COLO829 (cell line): ENCODE measurements around the gene RNF130.
A peak's percentile ranks its signal among the peaks of the same experiment; 100 is the strongest.
"Not testable (repeated sequence)": the region's sequence is repeated elsewhere in the genome, so short reads cannot be mapped to it uniquely, and the experiment has no call there.

Source experiments
- DNase-seq: peaks from one replicate; pipeline ENCODE4 v3.0.0; 2012; ENCODE audit warnings: low spot score

Gene RNF130

DNA sequence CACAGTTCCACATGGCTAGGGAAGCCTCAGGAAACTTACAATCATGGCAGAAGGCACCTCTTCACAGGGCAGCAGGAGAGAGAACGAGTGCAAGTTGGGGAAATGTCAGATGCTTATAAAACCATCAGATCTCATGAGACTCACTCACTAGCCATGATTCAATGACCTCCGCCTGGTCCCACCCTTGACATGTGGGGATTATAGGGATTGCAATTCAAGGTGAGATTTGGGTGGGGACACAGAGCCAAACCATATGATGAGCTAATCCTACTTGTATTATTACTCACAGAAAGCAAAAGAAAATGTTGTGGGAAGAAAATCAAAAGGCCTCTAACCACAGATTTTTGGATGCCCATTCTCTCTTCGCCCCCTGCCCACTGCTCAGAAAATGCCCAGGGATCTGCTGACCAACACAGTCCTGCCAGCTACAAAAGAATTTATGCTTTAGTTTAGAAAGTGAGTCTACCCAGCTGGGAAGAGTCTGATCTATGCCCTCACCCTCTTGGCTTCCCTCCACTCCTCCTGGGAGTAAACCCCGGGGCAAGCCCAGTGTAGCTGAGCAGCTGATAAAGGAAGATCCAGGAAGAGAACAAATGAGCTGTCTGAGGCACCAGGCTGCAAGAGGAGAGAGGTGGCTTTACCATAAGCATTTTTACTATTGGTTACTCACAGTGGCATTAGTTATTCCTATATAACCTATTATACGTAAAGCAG is 53.1 kb downstream of the RNF130 start:
- DNase-seq: no peak

DNA sequence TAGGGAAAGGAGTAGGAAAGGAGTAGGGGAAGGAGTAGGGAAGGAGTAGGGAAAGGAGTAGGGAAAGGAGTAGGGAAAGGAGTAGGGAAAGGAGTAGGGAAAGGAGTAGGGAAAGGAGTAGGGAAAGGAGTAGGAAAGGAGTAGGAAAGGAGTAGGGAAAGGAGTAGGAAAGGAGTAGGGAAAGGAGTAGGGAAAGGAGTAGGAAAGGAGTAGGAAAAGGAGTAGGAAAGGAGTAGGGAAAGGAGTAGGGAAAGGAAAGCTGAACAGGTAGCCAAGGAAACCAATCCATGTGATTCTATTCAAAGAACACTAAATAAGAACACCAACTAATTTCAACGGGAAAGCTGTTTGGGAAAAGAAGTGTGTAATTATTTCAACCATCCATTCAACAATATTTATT is 56.0 kb downstream of the RNF130 start:
- not testable (repeated sequence) for DNase-seq

DNA sequence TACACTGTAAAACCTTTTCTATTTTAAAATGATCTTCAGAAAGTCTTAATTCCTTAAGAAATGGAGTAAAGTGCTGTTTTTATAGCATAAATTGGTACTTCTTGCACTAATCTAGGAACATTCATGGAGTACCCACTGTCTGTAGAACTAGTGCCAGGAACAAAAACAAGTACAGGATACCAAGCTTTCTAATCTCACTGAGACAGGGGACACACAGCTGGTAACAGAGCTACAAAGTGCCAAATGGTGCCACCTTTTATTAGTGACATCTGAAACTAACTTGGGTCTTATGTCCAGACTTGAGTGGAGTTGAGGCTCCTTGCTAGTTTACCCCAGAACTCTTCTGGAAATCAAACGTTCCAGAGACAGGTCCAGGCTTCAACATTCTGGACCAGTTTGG is 57.9 kb downstream of the RNF130 start:
- DNase-seq: no peak

DNA sequence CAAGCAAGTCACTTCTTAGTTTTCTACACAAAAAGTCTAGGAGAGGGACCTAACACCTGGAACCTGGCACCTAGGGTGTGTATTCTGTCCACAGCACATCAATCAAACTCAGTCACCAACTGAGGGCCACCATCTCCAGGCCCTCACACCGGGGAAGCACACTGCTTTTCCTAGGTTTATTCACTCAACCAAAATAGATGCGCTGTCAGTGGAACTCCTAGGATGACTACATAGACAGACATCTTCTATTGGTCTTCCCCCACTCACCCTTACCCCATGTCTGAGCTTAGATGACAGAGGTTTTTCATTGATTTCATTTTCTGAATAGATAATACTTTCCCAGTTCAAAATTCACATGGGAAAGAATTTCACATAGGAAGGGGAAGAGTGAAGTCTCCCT is 59.2 kb downstream of the RNF130 start:
- DNase-seq: no peak

GRCh38 chr5:180010636-180011035 is 60.9 kb downstream of the RNF130 start:
- no peak for DNase-seq

DNA sequence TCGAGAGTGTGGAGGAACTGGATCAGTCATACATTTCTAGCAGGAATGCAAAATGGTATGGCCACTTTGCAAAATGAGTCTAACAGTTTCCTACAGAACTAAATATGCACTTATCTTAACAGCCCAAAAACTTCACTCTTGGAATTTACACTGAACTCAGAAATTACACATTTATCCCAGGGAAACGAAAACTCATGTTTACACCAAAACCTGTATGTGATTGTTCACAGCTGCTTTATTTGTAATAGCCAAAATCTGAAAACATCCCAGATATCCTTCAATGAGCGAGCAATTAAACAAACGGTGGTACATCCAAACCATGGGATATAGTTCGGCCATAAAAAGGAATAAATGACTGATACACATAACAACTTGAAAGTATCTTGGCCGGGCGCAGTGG is 62.0 kb downstream of the RNF130 start:
- DNase-seq: no peak

DNA sequence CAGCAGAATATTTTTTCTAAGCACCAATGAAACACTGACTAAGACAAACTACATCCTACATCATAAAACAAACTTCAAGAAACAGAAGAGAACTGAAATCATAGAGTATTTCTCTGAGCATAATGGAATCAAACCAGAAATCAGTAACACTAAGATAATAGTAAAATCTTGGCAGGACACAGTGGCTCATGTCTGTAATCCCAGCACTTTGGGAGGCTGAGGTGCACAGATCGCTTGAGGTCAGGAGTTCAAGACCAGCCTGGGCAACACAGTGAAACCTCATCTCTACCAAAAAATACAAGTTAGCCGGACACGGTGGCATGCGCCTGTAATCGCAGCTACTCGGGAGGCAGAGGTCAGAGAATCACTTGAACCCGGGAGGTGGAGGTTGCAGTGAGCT is 63.1 kb downstream of the RNF130 start:
- no peak for DNase-seq

DNA sequence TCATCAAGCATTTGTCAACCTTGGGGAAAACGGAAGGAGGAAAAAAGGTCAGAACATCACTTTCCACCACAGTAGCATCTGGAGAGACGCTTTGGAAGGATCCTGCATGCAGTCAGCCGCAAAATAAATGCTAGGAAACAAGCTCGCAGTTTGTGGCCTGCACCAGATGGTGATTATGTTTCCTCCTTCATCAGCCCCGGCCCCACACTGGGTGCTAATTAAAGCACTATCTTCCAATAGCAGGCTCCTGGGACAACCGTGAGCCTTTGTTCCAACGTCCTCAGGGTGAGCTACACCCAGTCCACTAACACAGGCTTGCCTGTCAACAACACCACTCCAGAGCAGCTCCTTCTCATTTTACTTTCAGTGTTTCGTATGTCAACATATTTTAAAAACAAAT is 64.0 kb downstream of the RNF130 start:
- no peak for DNase-seq

- DNase-seq: peak; percentile 65
Observed at GRCh38 chr5:180006141-180006540, 65.4 kb downstream of the RNF130 start.

- no peak for DNase-seq
Observed at GRCh38 chr5:180003127-180003526, 68.4 kb downstream of the RNF130 start.

DNA sequence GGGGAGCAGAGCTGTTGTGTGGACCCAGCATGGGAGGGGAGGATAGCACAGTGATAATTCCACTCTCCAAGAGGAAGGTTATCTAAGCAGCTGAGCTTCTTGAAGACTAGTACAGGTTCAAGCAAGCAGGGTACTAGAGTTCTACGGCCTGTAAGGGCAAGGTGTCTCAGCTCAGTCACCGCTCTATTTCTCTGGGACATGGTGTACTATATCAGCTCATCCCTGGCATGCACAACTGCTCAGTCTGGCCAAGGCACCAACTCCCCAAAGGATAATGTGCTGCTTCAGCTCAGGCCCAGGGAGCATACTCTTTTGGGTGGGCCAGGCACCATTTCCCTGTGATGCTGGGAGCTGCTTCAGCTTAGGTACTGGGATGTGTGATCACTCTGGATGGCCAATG is 69.8 kb downstream of the RNF130 start:
- no peak for DNase-seq

DNA sequence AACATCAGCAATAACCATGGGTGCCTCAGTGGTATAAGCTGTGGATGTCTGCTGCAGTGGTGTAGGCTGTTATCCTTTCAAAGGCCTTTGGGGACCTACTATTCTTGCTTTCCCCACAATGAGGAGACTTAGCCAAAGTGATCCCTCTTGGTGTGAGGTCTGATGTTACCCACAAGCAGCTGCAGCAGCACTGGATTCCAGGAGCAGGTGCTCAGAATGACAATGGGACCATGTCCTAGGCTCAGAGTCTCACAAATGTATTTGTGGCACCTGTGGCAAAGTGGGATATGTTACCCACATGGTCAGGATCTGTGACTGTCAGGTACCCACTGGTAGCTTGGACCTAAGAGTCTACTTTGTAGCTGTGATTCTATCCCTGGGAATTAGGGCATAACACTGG is 70.4 kb downstream of the RNF130 start:
- DNase-seq: no peak

GRCh38 chr5:179998485-179998884 is 73.1 kb downstream of the RNF130 start:
- no peak for DNase-seq

GRCh38 chr5:179994583-179995323 is 76.8 kb downstream of the RNF130 start:
- no peak for DNase-seq

- DNase-seq: not testable (repeated sequence)
Observed at GRCh38 chr5:179992855-179993254, 78.7 kb downstream of the RNF130 start.

DNA sequence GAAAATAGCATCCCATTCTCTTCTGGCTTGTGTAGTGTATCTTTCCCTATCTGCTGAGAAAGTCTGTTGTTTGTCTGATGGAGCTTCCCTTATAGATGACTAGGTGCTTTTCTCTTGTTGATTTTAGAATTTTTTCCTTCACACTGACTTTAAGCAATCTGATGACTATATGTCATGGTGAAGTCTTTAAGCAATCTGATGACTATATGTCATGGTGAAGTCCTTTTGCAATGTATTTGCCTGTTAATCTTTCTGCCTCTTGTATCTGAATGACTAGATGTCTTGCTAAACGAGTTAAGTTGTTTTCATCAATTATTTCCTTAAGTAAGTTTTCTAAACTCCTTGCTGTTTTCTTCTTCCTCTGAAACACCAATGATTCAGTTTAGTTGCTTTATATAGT is 80.5 kb downstream of the RNF130 start:
- DNase-seq: no peak

GRCh38 chr5:179990525-179990924 is 81.0 kb downstream of the RNF130 start:
- not testable (repeated sequence) for DNase-seq

DNA sequence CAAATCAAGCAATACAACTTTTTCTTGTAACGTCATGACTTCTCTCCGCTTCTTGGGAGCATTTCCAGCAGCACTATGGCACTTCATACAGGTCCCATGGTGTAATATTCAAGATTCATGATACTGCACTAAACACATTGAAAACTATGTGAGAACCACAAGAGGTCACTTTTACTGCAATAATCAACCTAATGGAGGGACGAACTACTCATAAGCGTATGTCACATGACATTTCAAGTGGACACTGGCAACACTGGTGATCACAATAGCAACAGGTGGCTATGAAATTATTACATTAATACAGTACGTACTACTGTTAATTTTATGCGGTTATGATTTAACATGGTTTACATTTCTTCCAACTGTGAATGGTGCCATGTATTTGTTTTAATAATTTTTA is 85.2 kb downstream of the RNF130 start:
- DNase-seq: no peak

- DNase-seq: no peak
Observed at GRCh38 chr5:179981636-179982035, 89.9 kb downstream of the RNF130 start.

DNA sequence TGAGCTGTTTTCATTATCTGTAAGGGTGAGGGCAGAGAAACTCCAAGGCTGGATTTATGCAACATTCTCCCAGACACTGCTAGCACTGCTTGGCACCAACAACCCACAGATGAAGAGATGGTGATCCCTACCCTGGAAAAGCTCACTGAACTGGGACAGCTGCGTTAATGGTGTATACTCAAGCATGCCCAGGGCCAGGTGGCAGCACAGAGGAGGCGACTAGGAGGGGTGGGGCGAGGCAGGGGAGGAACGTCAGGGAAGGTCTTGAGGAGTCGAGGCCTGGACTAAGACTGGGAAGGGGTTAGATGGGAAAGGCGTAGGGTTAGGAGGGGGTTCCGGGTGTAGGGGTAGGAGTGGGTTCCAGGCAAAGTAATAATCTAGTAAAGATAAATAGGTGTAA is 90.8 kb downstream of the RNF130 start:
- no peak for DNase-seq

DNA sequence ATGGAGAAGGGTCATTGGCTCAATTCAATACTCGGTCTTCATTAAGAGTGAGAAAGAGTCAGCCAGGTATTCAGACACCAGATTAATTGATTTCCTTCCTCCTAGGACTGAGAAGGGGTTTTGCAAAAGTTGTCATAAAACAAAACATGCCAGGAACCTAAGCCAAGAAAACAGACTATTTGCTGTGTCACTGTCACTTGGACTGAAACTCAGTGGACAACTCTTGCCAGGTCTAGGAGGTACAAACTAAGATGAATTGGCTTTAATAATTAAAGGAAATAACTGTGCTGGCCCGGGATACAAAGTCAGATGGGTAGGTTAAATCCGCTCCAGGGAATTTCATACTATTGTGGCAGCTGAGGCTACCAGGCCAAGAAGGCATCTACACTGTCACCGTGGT is 92.8 kb downstream of the RNF130 start:
- no peak for DNase-seq

DNA sequence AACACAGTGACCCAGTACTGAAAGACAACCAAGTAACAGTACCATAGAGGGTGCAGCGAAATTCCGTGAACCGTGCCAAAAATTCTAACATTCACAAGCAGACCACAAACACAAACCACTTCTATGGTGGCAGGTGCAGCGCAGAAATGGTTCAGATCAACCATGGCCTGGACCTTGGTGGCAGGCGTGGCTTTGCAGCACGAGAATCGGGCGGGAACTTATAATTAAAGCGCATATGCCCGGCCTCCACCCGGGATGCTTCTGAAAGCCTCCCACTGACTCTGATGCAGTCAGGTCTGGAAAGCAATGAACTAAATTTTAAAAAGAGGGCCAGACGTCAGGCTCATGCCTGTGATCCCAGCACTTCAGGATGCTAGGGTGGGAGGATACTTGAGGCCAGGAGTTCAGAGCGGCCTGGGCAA is 95.8 kb downstream of the RNF130 start:
- no peak for DNase-seq

GRCh38 chr5:179974946-179975712 is 96.4 kb downstream of the RNF130 start:
- DNase-seq: no peak
